ENCODE data around the gene STUM.
"Not testable (repeated sequence)": the region's sequence is repeated elsewhere in the genome, so short reads cannot be mapped to it uniquely, and the experiment has no call there.

Gene STUM

GRCh38 chr1:226617109-226617508 is 68.5 kb downstream of the STUM start:
- FAIRE-seq (no peak), DNase-seq (ENCODE audit: insufficient read length, low spot score) (no peak)
- TF ChIP-seq CTCF (IDR thresholded peaks at IDR 0.05; ENCODE audit: insufficient read depth, missing control alignments) = no peak

- not testable (repeated sequence) for DNase-seq (ENCODE audit: insufficient read length, low spot score); FAIRE-seq
Measured at GRCh38 chr1:226617719-226618118, 69.2 kb downstream of the STUM start.

- no peak for TF ChIP-seq CTCF (IDR thresholded peaks at IDR 0.05; ENCODE audit: insufficient read depth, missing control alignments)
- DNase-seq (ENCODE audit: insufficient read length, low spot score) (no peak), FAIRE-seq (no peak)
Measured at GRCh38 chr1:226618380-226618779, 69.8 kb downstream of the STUM start.

- no peak for TF ChIP-seq CTCF (IDR thresholded peaks at IDR 0.05; ENCODE audit: insufficient read depth, missing control alignments)
- FAIRE-seq = no peak
- DNase-seq (ENCODE audit: insufficient read length, low spot score) = no peak
Measured at GRCh38 chr1:226619031-226619430, 70.5 kb downstream of the STUM start.

- DNase-seq (ENCODE audit: insufficient read length, low spot score) (no peak), FAIRE-seq (no peak)
- TF ChIP-seq CTCF (IDR thresholded peaks at IDR 0.05; ENCODE audit: insufficient read depth, missing control alignments) = no peak
Measured at GRCh38 chr1:226622012-226622411, 73.4 kb downstream of the STUM start.

- no peak for TF ChIP-seq CTCF (IDR thresholded peaks at IDR 0.05; ENCODE audit: insufficient read depth, missing control alignments)
- DNase-seq (ENCODE audit: insufficient read length, low spot score) = no peak
- FAIRE-seq = no peak
Measured at GRCh38 chr1:226624526-226624925, 76.0 kb downstream of the STUM start.

GRCh38 chr1:226625326-226625725 is 76.8 kb downstream of the STUM start:
- DNase-seq (ENCODE audit: insufficient read length, low spot score) (no peak), FAIRE-seq (no peak)
- TF ChIP-seq CTCF (IDR thresholded peaks at IDR 0.05; ENCODE audit: insufficient read depth, missing control alignments) = no peak
